ENCODE results near the gene MRC2.
A peak's percentile ranks its signal among the peaks of the same experiment; 100 is the strongest.
"Not testable (repeated sequence)": the region's sequence is repeated elsewhere in the genome, so short reads cannot be mapped to it uniquely, and the experiment has no call there.

The MRC2 gene

GRCh38 chr17:62684179-62684578 is 56.7 kb downstream of the MRC2 start:
- no peak for DNase-seq

DNA sequence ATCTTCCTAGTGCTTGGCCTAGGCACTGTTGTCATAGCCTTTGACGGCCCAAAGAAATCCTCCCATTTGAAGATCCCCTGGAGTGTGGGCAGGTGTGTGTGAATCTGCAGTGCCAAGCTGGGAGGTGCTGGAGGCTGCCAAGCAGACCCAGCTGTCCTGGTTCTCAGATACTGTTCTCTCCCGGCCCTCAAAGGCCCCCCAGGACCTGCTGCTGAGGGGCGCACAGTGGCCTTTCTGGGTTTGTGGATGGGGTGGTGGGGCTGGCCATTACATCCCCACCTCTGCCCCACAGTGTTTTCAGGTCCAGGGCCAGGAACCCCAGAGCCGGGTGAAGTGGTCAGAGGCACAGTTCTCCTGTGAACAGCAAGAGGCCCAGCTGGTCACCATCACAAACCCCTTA is 60.5 kb downstream of the MRC2 start:
- DNase-seq, result no peak

GRCh38 chr17:62688398-62689160 is 61.1 kb downstream of the MRC2 start:
- DNase-seq, result no peak

DNA sequence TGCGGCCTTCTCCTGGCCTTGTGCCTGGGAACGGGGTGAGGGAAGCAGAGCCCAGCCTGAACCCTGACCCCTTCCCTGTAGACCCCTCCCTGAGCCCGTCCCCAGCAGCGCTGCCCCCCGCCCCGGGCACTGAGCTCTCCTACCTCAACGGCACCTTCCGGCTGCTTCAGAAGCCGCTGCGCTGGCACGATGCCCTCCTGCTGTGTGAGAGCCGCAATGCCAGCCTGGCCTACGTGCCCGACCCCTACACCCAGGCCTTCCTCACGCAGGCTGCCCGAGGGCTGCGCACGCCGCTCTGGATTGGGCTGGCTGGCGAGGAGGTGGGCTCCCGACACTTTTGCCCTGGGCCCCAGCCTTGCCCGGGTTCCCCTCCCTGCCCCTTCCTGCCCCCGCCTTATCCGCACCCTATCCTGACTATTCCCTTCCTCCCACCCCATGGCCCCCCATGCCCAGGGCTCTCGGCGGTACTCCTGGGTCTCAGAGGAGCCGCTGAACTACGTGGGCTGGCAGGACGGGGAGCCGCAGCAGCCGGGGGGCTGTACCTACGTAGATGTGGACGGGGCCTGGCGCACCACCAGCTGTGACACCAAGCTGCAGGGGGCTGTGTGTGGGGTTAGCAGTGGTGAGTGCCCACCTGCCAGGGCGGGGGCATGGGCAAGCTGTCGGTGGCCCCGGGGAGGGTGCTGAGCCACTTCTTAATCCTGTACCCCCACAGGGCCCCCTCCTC is 62.1 kb downstream of the MRC2 start:
- DNase-seq, result no peak

GRCh38 chr17:62690168-62690897 is 62.9 kb downstream of the MRC2 start:
- DNase-seq, result no peak

- DNase-seq, result not testable (repeated sequence)
Measured at GRCh38 chr17:62691589-62691915, 64.1 kb downstream of the MRC2 start.

DNA sequence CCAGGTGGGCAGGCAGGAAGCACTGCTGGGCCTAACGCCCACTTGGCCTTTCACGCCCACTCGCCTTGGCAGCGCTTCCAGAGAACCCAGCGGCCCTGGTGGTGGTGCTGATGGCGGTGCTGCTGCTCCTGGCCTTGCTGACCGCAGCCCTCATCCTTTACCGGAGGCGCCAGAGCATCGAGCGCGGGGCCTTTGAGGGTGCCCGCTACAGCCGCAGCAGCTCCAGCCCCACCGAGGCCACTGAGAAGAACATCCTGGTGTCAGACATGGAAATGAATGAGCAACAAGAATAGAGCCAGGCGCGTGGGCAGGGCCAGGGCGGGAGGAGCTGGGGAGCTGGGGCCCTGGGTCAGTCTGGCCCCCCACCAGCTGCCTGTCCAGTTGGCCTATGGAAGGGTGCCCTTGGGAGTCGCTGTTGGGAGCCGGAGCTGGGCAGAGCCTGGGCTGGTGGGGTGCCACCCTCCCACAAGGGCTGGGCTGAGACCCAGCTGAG is 64.7 kb downstream of the MRC2 start:
- DNase-seq, result no peak

GRCh38 chr17:62692721-62693431 is 65.4 kb downstream of the MRC2 start:
- no peak for DNase-seq

DNA sequence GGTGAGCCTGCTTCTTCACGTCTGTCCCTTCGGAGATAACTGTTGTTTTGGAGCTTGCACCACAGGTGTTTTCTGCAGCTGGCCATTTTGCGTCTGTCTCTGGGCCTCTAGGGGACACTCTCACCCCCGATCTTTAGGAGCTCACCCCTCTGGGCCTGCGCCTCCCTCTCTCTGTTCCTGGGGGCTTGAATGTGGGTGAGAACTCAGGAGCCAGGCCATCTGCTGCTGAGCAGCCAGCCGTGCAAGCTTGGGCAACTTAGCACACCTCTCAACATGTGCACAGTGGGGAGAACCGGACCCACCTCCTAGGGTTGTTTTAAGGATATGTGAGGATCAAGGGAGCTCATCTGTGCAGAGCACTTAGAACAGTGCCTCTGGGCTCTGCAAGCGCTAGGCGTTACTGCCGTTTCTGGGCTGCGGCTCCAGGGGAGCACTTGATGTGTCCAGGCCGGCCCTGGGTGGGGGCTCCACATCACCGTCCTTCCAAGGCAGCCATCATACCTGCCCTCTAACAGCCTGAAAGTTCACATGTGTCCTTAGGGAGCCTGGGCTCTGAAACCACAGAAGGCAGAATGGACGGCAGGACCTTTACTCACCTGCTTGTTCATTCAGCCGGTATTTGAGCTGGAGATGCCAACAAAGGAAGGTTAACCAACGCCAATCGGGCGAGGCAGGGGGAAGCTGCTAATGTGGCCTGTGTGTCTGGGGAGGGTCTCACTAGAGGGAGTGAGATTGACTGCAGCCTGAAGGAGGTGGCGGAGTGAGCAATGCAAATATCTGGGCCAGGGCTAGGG is 66.3 kb downstream of the MRC2 start:
- DNase-seq, result no peak

GRCh38 chr17:62695093-62695738 is 67.7 kb downstream of the MRC2 start:
- not testable (repeated sequence) for DNase-seq

DNA sequence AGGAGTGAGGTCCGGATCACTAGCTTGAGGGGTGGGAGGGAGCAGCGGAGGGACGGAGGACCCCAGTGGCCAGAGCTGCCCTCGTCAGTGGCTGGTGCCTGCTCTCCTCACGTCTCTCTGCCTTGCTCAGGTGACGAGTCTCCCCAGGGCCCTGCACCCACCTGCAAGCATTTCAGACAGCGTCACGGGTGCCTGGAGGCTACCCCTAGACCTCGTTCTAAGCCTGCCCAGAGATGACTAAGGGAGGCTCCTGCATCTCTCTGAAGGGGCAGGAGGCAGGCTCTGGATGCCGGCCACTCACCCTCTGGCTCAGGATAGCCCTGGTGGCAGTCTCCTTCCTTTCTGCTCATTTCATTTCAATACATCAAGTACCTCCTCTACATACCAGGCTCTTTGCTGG is 68.8 kb downstream of the MRC2 start:
- no peak for DNase-seq

GRCh38 chr17:62696726-62697490 is 69.4 kb downstream of the MRC2 start:
- DNase-seq, result no peak

DNA sequence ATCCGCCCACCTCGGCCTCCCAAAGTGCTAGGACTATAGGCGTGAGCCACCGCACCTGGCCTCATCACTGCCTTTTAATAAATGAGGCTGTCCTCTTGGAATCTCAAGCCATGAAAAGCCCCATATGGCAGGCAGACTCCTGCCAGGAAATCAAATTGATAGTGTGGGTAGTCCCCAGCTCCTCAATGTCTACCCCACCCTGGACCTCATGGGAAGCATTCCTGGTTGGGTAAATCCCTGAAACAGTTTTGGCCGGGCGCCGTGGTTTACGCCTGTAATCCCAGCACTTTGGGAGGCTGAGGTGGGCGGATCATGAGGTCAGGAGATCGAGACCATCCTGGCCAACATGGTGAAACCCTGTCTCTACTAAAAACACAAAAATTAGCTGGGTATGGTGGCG is 71.0 kb downstream of the MRC2 start:
- not testable (repeated sequence) for DNase-seq

- peak; percentile 45 for DNase-seq
Measured at GRCh38 chr17:62700964-62701705, 73.7 kb downstream of the MRC2 start.

GRCh38 chr17:62701706-62702085 is 74.2 kb downstream of the MRC2 start:
- peak; percentile 51 for DNase-seq

DNA sequence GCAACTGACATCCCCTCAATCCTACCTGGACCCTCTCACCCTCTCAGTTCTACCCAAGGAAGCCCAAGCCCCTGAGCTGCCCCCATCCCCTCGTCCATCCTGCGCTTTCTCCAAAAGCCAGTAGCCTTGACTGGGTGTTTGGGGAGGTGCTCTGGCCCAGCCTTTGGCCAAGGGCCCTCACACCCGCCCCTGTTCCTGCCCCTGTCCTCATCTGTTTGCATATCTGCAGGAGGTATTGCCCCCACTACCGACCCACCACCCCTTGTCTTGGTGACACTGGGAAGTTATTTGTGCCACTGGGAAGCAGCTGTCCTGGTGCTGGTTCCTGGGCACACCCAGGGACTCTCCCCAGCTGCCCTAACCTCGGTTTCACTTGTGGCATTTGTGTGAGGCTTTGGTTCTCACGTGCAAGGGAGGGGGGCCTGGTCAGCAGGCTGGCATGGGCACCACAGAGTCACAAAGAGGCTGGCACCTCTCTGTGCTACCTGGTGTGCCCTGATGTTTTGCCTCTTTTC is 75.3 kb downstream of the MRC2 start:
- DNase-seq, result no peak

- DNase-seq, result peak; percentile 66
Measured at GRCh38 chr17:62703261-62703775, 75.8 kb downstream of the MRC2 start.

DNA sequence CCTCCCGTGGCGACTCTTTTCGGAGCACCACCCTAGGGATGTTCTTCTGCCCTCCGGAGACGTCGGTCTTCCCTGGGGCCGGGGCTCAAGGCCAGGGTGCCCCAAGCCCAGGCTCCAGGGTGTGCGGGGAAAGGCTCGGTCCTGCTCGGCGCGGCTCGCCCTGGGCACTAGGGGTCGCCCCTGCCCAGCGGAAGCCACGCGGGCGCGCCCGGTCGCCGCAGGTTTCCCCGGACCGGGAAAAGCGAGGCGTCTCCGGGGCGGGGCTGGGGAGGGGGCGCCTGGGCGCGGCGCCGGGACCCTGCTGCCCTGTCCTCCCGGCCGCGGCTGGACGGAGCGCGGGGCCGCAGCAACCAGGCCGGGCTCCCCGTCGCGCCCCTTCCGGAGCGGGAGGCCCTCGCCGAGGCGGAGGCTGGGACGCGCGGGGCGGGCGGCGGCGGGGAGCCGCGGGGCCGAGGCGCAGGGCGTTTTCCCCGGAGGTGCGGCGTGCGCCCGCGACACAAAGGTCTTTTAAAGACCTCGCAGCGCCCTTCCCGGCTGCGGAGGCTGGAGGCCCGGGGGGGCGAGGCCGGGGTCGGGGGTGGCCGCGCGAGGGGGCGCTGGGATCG is 76.4 kb downstream of the MRC2 start:
- DNase-seq, result peak; percentile 90

DNA sequence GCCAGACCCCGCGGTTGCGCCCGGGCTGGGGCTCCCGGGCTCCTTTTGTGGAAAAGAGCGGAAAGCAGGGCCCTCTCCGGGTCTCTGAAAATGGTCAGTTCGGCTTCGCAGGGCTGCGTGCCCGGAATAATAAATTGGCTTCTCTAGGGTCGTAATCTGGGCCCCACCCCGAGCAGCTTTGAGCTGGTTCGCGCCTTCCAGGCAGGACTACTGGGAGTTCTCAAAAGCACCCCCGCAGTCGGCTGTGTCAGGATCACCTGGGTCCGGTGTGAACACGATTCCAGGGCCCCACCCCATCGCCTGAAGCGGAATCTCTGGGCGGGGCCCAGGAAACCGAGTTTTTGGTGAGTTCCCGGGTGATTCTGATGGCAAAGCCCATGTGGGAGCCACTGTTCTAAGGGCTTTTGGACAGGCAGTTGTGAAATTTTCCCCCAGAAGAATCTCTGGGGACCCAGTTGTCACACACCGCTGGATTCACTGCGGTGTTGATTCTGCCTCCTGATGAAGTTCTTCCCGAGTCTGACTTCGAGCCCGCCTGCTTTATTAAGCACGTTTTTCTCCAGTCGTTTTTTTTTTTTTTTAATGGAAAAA is 77.0 kb downstream of the MRC2 start:
- DNase-seq, result peak; percentile 66
